Lung (tissue), 16 donors: ENCODE results near the gene POLDIP3. TPM values are rescaled to one million over a fixed set of nuclear protein-coding genes. Genes with fewer than 3 reads are reported as not detected.

Experiments
- ATAC-seq: fragments of 200-7000 bp; cut with Tn5 transposase; one replicate; pipeline ENCODE4 v1.9.1; 2020; ENCODE audit warnings: moderate number of reproducible peaks; ENCODE audit not compliant: insufficient read depth, low FRiP score
- DNase-seq, 3 donors: peaks; one replicate each; pipeline ENCODE4 v3.0.0-alpha.2; 2013 to 2017
- H3K27ac ChIP-seq, 2 donors: one replicate each; pipeline ENCODE4 v1.5.1; 2013; ENCODE audit warnings: mild to moderate bottlenecking in 2 of 2, moderate library complexity in 2 of 2, control low read depth in 1 of 2, inconsistent platforms in 1 of 2, low read depth in 1 of 2, low read length in 1 of 2
- H3K27me3 ChIP-seq, 3 donors: one replicate each; pipeline ENCODE4 v1.5.1; 2013; ENCODE audit warnings: low read length in 2 of 3; ENCODE audit not compliant: control insufficient read depth in 3 of 3, insufficient read depth in 3 of 3
- H3K36me3 ChIP-seq, 4 donors: one replicate each; pipeline ENCODE4 v1.5.1; 2013; ENCODE audit warnings: low read length in 4 of 4, mild to moderate bottlenecking in 1 of 4, moderate library complexity in 1 of 4; ENCODE audit not compliant: control insufficient read depth in 4 of 4, insufficient read depth in 4 of 4
- H3K4me1 ChIP-seq, 5 donors: one replicate each; pipeline ENCODE4 v1.5.1; 2013; ENCODE audit warnings: low read length in 5 of 5, mild to moderate bottlenecking in 2 of 5, moderate library complexity in 1 of 5; ENCODE audit not compliant: control insufficient read depth in 5 of 5, insufficient read depth in 5 of 5
- H3K4me3 ChIP-seq: one replicate; pipeline ENCODE4 v1.5.1; 2013; ENCODE audit warnings: mild to moderate bottlenecking, control low read depth, moderate library complexity
- H3K9ac ChIP-seq, 2 donors: one replicate each; pipeline ENCODE4 v1.5.1; 2013; ENCODE audit warnings: low read length in 2 of 2, control low read depth in 1 of 2; ENCODE audit not compliant: insufficient read depth in 1 of 2
- H3K9me3 ChIP-seq, 4 donors: one replicate each; pipeline ENCODE4 v1.5.1; 2013; ENCODE audit warnings: low read length in 3 of 4, mild to moderate bottlenecking in 1 of 4, moderate library complexity in 1 of 4; ENCODE audit not compliant: control insufficient read depth in 4 of 4, insufficient read depth in 3 of 4
- whole genome bisulfite sequencing, 2 donors: extraction: QIAGEN DNeasy Blood & Tissue Kit; methylation state at CpG; one replicate each; pipeline ENCODE4 v1.1.7; 2013; 5-methylcytosine and 5-hydroxymethylcytosine counted together
- long read RNA-seq, 5 donors: transcript quantifications; one replicate each; lab custom pipeline, GENCODE V29; 2026
- polyA plus RNA-seq, 2 donors: library from polyadenylated mRNA; stranded (reverse); fragments of 200-250 nt; gene quantifications; one replicate each; pipeline ENCODE4 v1.2.1, GENCODE V29; 2013
- total RNA-seq, 2 donors: library from RNA; depleted of rRNA in 1 of 2; stranded (reverse); fragments of >200 nt in 1 of 2; gene quantifications; one replicate each; pipeline ENCODE4 v1.2.1, GENCODE V29; 2014 to 2021
- TF ChIP-seq, protein P1 (sequence below): IDR thresholded peaks from 2 replicates; pipeline ENCODE4 v1.5.1; 2012; ENCODE audit warnings: mild to moderate bottlenecking; ENCODE audit errors: control extremely low read depth, extremely low read depth
- donor health status: control.
- donor health status: control.
- donor health status: Bipolar disorder and iron deficiency.
- donor health status: healthy.
- donor health status: DM: yes; HTN: yes; CAD: no.

Gene POLDIP3, protein sequence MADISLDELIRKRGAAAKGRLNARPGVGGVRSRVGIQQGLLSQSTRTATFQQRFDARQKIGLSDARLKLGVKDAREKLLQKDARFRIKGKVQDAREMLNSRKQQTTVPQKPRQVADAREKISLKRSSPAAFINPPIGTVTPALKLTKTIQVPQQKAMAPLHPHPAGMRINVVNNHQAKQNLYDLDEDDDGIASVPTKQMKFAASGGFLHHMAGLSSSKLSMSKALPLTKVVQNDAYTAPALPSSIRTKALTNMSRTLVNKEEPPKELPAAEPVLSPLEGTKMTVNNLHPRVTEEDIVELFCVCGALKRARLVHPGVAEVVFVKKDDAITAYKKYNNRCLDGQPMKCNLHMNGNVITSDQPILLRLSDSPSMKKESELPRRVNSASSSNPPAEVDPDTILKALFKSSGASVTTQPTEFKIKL
- 10 to 100 TPM; 41.1 to 62.1 TPM for total RNA-seq
- polyA plus RNA-seq, result 10 to 100 TPM; 20.5 to 44.3 TPM
- long read RNA-seq, donor 1, transcript POLDIP3-201 (9 exons, 3,441 nt), result major isoform, 40 of 59 reads
- long read RNA-seq, donor 1, partial matches to known transcripts, result 17 of 59 reads
- long read RNA-seq, donor 1, other reads (novel, unspliced or antisense), result 0 of 59 reads
- long read RNA-seq, donor 2, transcript POLDIP3-201 (9 exons, 3,441 nt), result major isoform, 6 of 7 reads
- long read RNA-seq, donor 2, partial matches to known transcripts, result 0 of 7 reads
- long read RNA-seq, donor 2, other reads (novel, unspliced or antisense), result 0 of 7 reads
- long read RNA-seq, donor 3, transcript POLDIP3-201 (9 exons, 3,441 nt), result major isoform, 21 of 22 reads
- long read RNA-seq, donor 3, partial matches to known transcripts, result 0 of 22 reads
- long read RNA-seq, donor 3, other reads (novel, unspliced or antisense), result 0 of 22 reads
- long read RNA-seq, donor 4, transcript POLDIP3-201 (9 exons, 3,441 nt), result major isoform, 7 of 12 reads
- long read RNA-seq, donor 4, partial matches to known transcripts, result 5 of 12 reads
- long read RNA-seq, donor 4, other reads (novel, unspliced or antisense), result 0 of 12 reads
- long read RNA-seq, donor 5, transcript POLDIP3-201 (9 exons, 3,441 nt), result major isoform, 27 of 38 reads
- long read RNA-seq, donor 5, partial matches to known transcripts, result 8 of 38 reads
- long read RNA-seq, donor 5, other reads (novel, unspliced or antisense), result 0 of 38 reads

DNA sequence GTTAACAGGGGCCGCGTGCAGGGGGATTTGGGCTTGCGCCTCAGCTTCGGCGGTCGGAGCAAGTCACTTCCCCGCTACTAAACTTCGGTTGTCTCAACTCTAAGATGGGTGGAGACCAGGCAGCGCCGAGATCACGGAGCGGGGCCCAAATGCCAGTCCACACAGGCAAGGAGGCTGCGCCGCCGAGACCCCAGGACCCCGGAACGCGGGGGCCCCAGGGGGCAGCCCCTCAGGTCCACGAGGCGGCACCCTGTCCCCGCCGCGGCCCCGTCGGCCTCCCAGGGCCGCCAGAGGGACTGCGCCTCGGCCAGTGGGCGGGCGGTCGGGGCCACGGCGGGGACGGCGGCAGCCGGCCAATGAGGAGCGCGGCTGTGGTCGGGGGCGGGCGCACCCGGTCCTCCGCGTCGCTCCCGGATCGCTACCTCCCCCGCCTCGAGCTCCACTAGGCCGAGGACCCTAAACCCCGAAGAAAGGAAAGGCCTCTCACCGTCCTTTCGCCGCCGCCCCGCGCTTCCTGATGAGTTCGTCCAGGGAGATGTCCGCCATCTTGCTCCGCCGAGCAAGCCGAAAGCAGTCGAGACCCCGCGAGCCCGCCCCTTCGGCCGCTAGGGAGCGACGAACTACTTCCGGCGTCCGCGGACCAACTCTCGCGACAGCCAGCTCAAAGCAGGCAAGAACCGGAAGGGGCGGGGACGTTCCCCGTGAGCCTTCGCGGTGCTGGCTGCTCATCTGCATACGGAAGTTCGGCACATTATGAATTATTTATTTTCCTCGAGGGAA is at the start of gene POLDIP3:
TSS of gene POLDIP3 (minus strand) at position 572 of the 780 bp plus-strand sequence. CDS start at position 546, 26 bp downstream.
- Histone ChIP-seq H3K36me3 (peaks cover 0 to 12% (median 6%) of the 10 kb centered on the region in 4 donors), H3K4me1 (peaks cover 12 to 57% (median 36%) of the 10 kb centered on the region in 5 donors), H3K27ac (peak within 1 kb of the TSS; percentile 85 to 99), H3K9ac (peak within 1 kb of the TSS; percentile 86 to 91), H3K27me3 (no peaks in the 10 kb centered on the region), H3K9me3 (no peaks in the 10 kb centered on the region), H3K4me3 (peak within 1 kb of the TSS; percentile 83)
- TF ChIP-seq, protein P1, sequence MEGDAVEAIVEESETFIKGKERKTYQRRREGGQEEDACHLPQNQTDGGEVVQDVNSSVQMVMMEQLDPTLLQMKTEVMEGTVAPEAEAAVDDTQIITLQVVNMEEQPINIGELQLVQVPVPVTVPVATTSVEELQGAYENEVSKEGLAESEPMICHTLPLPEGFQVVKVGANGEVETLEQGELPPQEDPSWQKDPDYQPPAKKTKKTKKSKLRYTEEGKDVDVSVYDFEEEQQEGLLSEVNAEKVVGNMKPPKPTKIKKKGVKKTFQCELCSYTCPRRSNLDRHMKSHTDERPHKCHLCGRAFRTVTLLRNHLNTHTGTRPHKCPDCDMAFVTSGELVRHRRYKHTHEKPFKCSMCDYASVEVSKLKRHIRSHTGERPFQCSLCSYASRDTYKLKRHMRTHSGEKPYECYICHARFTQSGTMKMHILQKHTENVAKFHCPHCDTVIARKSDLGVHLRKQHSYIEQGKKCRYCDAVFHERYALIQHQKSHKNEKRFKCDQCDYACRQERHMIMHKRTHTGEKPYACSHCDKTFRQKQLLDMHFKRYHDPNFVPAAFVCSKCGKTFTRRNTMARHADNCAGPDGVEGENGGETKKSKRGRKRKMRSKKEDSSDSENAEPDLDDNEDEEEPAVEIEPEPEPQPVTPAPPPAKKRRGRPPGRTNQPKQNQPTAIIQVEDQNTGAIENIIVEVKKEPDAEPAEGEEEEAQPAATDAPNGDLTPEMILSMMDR, result peak; percentile 35
- peak; percentile 99 to 100 (median 99) for DNase-seq
- ATAC-seq, result peak; percentile 93
- WGBS, 2 donors, result 0 to 1% methylated on average over 61 to 85 of the region's 85 CpGs

DNA sequence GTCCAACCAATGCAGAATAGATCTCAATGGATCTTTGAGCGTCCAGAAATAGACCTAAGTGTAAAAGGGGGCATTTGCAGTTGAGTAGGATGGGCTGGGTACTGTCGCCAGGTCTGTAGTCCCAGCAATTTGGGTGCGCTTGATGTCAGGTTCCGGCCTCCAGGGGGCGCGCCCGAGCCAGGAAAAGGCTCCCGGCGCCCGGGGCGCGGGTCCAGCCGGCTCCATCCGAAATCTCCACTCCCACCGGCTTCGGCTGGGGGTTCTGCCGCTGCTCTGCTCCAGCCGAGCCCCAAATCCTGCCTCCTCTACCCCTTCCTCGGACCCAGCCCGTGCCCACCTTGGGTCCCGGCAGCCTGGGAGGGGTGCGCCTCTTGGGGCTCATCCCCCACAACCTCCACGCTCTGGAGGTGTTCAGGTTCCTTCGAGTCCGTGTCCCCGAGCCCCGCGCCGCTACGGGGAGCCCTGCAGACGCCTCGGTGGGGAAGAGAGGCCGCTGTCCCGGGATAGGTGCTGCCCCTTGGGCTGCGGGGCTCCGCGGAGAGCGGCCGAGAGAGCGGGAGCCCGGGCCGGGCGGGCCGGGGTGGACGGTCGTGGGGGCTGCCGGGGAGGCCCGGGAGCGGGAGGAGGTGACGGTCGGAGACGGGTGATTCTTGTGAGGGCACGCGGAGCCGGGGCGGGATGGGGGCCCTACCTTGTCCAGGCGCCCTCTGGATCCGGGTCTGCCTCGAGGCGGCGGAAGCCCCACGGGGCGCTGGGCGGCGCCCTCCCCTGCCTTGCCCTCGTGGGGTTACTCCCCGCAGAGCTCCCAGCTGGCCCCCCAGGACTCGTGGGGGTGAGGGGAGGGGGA is 47.5 kb upstream of the POLDIP3 start:
- peaks cover 0 to 3% (median 0%) of the 10 kb centered on the region in 5 donors for H3K4me1 ChIP-seq
- ATAC-seq (peak; percentile 89), DNase-seq (peak; percentile 79 to 86 (median 81))
- H3K4me3 ChIP-seq, result no peak overlapping the region
- 3 to 5% methylated on average over 62 to 68 of the region's 68 CpGs for WGBS, 2 donors
- H3K9ac ChIP-seq, result no peak overlapping the region
- peak overlapping the region in 1 of 2 donors; percentile 38 for H3K27ac ChIP-seq
- no peaks in the 10 kb centered on the region for H3K36me3 ChIP-seq
- H3K27me3 ChIP-seq, result no peaks in the 10 kb centered on the region
- TF ChIP-seq, protein P1, result peak; percentile 82
- H3K9me3 ChIP-seq, result no peaks in the 10 kb centered on the region

DNA sequence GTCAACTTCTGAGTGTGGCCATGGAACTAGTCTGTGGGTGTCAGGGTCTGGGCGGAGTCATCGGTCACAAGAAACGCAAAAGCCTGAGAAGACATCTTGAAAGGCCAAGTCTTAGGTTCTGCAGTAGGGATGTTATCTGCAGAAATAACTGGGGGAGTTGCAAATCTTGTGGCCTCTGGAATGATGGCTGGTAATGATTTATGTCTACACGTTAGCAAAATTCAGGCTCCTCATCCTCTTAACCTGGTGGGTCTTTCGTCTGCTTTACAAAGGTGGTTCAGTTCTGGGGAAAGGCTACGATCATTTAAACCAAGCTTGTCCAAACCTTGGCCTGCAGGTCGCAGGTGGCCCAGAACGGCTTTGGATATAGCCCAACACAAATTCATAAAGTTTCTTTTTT is 41.9 kb upstream of the POLDIP3 start:
- WGBS, 2 donors, result 94 to 97% methylated on average over 8 of the region's 8 CpGs
- no peak for ATAC-seq
- no peaks in the 10 kb centered on the region for H3K9me3 ChIP-seq

More for the DNA sequence above, 41.9 kb upstream of the POLDIP3 start:
- Histone ChIP-seq H3K27me3 (no peaks in the 10 kb centered on the region), H3K9ac (no peak overlapping the region), H3K4me1 (peaks cover 0 to 6% (median 0%) of the 10 kb centered on the region in 5 donors), H3K4me3 (no peak overlapping the region), H3K36me3 (no peaks in the 10 kb centered on the region), H3K27ac (no peak overlapping the region)
- TF ChIP-seq, protein P1, result no peak
- no peak for DNase-seq
